GM13977 (cell line): Measurements from ENCODE around the gene SUN5.
"Not testable (repeated sequence)": the region's sequence is repeated elsewhere in the genome, so short reads cannot be mapped to it uniquely, and the experiment has no call there.

ENCODE experiments used
- DNase-seq: peaks from one replicate; pipeline ENCODE4 v3.0.0; 2012; ENCODE audit warnings: low spot score
- CTCF ChIP-seq: IDR thresholded peaks from 2 replicates; pipeline ENCODE4 v1.5.1; 2012; ENCODE audit warnings: mild to moderate bottlenecking, control low read depth; ENCODE audit not compliant: insufficient read depth; ENCODE audit errors: extremely low read depth, missing control alignments
- in situ Hi-C: fragments of 300-500 bp; cut with MboI; formaldehyde crosslinking; loops from one replicate; pipeline ENCODE4 v1.12.0; 2022; ENCODE audit warnings: low sequenced_read_pairs, low pct_unique_long_range_greater_than_20kb, mixed read lengths, inconsistent platforms; ENCODE audit not compliant: unreplicated experiment

The SUN5 gene

GRCh38 chr20:32976746-32977145 is 27.5 kb downstream of the SUN5 start:
- no peak for DNase-seq
- no peak for TF ChIP-seq CTCF
- in situ Hi-C loops = no loop called here

GRCh38 chr20:32975698-32976674 is 28.2 kb downstream of the SUN5 start:
- in situ Hi-C loops = no loop called here
- DNase-seq = no peak

GRCh38 chr20:32975121-32975520 is 29.1 kb downstream of the SUN5 start:
- in situ Hi-C loops = not testable (repeated sequence)

More at GRCh38 chr20:32975698-32976674, 28.2 kb downstream of the SUN5 start:
- no peak for TF ChIP-seq CTCF

GRCh38 chr20:32974204-32975064 is 29.8 kb downstream of the SUN5 start:
- in situ Hi-C loops, DNase-seq: not testable (repeated sequence)

More at GRCh38 chr20:32975121-32975520, 29.1 kb downstream of the SUN5 start:
- DNase-seq = not testable (repeated sequence)

- in situ Hi-C loops = no loop called here
- TF ChIP-seq CTCF = no peak
Measured at GRCh38 chr20:32973077-32973717, 31.0 kb downstream of the SUN5 start.

GRCh38 chr20:32972181-32973076 is 31.8 kb downstream of the SUN5 start:
- TF ChIP-seq CTCF = no peak
- DNase-seq = peak; percentile 85
- in situ Hi-C loops = no loop called here

More at GRCh38 chr20:32973077-32973717, 31.0 kb downstream of the SUN5 start:
- no peak for DNase-seq
